GM19035 (cell line): ENCODE results near the gene ATP9B.

Source experiments
- ATAC-seq: cut with Tn5 transposase; IDR thresholded peaks from one replicate; pipeline ENCODE4 v1.9.1; 2021; ENCODE audit not compliant: unreplicated experiment

Gene ATP9B

GRCh38 chr18:79393635-79394533 is 324.7 kb downstream of the ATP9B start:
- ATAC-seq = no peak

DNA sequence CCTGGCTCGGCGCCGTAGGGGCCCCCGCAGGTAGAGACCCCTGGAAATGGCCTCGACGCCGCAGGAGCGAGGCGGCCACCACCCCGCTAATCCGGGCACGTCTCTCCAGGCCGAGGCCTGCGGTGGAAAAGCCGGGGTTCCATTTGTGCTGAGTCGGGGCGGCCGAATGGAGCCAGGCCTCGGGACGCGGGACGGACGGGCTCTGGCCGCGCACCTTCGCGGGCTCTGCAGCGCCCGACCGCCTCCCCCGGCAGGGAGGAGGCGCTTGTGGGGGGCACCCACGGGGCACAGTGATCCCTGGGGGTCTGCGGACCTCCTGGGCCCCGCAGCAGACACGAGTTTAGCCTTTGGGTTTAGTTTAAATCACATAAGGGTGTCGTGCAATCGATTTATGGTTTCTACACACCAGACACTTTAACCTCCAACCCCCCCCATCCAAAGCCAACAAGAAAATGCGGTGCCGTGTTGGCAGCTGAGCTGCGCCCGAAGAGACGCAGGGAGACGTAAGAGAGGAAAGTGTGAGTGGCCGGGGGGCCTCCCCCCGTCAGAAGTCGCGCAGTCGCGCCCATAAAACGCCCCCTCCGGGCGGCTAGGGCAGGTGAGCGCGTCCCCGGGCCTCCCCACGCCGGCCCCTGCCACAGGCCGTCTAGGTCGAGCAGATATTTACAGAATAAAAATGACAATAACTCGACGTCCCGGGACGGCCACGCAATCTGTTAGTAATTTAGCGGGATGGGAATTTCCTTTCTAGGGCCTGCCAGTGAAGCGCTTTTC is 325.5 kb downstream of the ATP9B start:
- no peak for ATAC-seq

DNA sequence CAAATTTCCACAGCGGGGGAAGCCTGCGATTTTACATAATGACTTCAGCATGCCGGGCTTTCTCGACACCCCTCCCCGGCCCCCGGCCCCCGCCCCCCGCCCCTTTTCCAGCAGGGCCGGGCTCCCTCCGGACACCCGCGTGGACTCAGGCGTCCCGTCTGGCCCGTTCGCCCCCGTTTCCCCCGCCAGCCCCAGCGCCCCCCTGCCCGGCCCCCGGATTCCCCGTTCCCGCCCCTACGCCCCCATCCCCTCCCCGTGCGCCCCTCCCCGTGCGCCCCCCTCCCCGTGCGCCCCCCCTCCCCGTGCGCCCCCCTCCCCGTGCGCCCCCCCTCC is 326.1 kb downstream of the ATP9B start:
- no peak for ATAC-seq

DNA sequence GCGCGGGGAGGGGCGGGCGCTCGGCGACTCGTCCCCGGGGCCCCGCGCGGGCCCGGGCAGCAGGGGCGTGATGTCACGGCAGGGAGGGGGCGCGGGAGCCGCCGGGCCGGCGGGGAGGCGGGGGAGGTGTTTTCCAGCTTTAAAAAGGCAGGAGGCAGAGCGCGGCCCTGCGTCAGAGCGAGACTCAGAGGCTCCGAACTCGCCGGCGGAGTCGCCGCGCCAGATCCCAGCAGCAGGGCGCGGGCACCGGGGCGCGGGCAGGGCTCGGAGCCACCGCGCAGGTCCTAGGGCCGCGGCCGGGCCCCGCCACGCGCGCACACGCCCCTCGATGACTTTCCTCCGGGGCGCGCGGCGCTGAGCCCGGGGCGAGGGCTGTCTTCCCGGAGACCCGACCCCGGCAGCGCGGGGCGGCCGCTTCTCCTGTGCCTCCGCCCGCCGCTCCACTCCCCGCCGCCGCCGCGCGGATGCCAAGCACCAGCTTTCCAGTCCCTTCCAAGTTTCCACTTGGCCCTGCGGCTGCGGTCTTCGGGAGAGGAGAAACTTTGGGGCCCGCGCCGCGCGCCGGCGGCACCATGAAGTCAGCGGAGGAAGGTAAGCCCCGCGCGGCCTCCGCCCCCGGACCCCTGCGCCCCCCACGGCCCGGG is 326.7 kb downstream of the ATP9B start, which contains the start of gene NFATC1:
NFATC1 (plus strand) TSS at position 170 of the 644 bp plus-strand sequence; CDS start at position 465, 295 bp downstream.
- no peak for ATAC-seq

DNA sequence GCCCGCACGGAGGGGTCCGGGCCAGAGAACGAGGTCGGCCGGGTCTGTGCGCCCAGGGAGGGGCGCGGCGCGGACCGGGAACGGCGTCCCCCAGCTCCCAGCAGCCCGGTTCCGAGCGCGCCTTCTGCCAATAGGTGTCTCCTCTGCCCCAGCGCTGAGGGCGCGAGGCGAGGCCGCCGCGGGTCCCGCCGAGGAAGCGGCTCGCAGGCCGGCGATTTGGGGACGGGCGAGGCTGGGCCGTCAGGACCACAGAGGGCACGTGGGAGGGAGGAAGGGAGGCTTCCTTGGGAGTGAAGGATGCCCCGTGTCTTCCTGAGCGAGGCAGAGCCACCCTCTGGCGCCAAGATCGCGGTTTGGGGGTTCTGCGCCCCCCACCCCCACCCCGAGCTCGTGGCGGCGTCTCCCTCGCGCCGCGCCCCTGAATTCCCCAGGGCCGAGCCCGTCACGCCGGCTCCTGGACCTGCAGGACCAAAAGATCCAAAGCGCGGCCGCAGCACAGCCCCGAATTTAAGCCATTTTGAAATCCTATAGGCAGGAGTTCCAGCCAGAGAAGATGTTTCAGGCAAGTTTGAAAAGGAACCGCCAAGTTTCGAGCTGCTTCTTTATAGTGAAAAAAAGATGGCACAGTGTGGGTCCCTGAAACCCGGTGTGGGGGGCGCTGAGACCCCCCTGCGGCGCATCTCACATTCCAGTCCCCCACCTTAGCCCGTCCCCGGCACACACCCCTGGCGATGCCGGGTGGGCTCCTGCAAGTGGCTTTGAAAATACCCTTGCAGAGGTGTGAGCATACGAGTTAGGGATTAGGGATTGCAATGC is 327.4 kb downstream of the ATP9B start:
- ATAC-seq = no peak

- ATAC-seq = no peak
Observed at GRCh38 chr18:79397247-79397829, 328.1 kb downstream of the ATP9B start.

- ATAC-seq = no peak
Observed at GRCh38 chr18:79397830-79398761, 328.9 kb downstream of the ATP9B start.

DNA sequence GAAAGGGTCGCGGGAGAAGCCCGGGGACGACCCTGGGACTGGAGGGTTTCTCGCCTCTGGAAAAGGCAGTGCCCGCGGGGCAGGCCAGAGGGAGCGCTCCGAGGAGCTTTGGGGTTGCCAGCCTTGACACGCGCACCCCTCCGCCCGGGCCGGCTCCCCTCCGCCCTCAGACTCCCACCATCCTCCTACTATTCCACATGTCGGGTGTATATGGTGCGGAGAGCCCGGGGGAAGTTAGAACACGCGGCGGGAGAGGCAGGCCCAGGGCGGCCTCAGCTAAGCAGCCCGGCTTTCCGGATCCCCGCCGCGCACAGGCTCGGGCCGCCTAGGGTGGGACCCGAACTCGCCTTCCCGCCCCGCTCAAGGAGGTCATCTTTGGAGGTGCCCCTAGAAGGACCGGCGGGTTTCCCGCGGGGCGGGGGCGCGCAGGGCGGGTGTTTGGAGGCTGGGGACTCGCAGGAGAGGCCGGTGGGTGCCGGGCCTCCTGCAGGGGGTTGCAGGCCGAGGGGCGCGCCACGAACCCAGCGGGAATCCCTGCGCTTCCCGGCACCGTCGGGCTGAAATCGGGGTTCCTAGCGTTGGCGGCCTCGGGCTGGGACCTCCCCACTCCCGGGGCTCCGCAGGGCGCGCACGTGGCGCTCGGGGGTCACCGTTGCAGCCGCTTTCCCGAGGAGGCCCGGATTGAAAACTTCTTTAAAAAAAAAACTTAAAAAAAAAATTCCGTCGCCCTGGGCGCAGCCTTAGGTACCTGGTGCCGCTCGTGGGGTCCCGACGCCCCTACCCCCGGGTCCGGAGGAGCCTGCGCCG is 330.3 kb downstream of the ATP9B start:
- peak; percentile 14 for ATAC-seq

GRCh38 chr18:79400091-79400590 is 330.9 kb downstream of the ATP9B start:
- ATAC-seq = peak; percentile 34

GRCh38 chr18:79400591-79401381 is 331.6 kb downstream of the ATP9B start:
- ATAC-seq = no peak

DNA sequence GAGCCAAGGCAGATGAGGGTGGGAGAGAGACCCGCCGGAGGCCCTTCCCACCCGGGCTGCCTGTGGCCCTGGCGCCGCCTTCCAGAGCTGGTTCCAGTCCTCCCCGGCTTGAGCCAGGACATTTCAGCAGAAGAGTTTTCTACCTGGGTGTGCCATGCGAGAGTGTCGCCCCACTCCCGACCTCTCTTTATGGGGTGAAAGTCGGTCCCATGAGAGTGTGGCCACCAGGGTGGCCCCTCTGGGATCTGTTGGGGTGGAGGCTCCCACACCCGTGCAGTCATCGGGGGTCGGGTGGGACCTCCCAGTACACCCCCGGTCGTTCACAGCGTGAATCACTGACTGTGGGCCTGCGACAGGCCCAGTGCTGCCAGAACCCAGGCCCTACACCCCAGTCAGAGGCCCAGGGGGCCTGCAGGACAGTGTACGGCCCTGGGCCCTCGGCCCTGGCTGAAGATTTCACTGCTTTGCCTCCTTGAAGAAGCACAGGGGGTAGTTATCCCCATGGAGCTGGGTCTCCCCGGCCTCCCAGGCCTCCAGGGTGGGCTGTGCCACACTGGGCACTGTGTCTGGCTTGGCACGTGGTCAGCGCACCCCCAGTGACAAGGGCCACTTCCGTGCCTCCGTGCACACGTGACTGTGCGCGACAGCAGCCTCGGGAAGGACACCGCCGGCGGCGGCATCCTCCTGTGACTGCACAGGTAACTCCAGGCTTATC is 332.5 kb downstream of the ATP9B start:
- ATAC-seq = no peak

DNA sequence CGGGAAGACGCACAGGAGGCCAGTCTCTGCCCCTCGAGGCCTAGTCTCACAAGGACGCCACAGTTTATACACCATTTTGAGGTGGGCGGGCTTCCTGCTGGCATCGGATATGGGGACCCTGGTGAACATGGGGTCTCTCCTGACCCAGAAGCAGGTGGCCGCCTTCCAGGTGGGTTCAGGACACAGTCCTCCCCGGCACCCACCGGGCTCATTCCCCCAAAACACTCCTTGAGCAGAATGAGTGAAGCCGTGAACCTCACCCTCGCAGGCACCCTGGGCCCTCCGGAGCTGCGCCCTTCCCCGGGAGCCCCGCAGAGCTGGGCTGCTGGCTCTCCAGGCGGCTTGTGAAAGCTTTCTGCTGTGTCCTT is 333.0 kb downstream of the ATP9B start:
- ATAC-seq = no peak

DNA sequence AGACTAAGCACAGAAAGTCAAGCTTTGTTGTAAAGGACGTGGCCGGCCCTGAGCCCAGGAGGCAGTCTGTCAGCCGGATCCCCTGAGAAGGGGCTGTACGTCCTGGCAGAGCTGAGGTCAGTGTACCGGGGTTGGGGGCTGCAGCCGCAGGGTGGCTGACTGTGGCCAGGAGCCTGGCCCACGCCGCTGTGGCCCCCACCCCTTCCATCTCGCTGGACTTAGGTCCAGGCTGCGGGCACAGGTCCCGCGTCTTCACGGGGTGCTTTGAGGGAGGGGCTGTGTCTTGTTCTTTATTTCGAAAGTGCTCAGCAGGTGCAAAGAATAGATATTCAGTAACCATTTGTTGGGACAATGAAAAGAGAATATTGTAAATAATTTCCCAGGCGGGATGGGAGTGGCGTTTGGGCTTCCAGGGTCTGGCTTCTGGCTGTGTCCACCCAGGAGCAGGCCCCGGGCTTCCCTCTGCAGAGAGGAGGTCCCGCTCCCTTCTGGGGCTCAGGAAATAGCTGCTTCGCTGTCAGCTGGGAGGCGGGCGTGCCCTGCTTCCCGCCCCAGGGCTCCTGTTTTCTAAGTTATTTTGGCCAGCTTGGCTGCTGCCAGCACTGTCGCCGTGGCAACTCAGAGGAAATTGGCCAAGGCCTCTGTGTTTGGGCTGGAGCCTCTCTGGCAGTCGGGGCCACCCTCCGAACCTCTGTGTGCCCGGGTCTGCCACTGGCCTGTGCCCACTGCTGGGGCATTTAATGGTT is 334.0 kb downstream of the ATP9B start:
- ATAC-seq = no peak

GRCh38 chr18:79403723-79404566 is 334.8 kb downstream of the ATP9B start:
- no peak for ATAC-seq

GRCh38 chr18:79404567-79404910 is 335.3 kb downstream of the ATP9B start:
- ATAC-seq = no peak
